HUES6 (cell line): ENCODE measurements around the gene ACP2.
"Not testable (repeated sequence)": the region's sequence is repeated elsewhere in the genome, so short reads cannot be mapped to it uniquely, and the experiment has no call there.

Experiments used
- H3K27ac ChIP-seq: 2 replicates; pipeline ENCODE4 v1.7.0; 2013; ENCODE audit warnings: low read depth, mild to moderate bottlenecking, low read length, inconsistent platforms
- H3K27me3 ChIP-seq: 2 replicates; pipeline ENCODE4 v1.6.1; 2013; ENCODE audit warnings: low read length; ENCODE audit not compliant: control insufficient read depth, insufficient read depth
- H3K36me3 ChIP-seq: 2 replicates; pipeline ENCODE4 v1.6.1; 2013; ENCODE audit warnings: low read length; ENCODE audit not compliant: control insufficient read depth, insufficient read depth
- H3K4me1 ChIP-seq: 2 replicates; pipeline ENCODE4 v1.6.1; 2013; ENCODE audit warnings: low read length; ENCODE audit not compliant: control insufficient read depth, insufficient read depth
- H3K4me3 ChIP-seq: 2 replicates; pipeline ENCODE4 v1.5.1; 2013; ENCODE audit warnings: low read depth, low read length
- H3K9ac ChIP-seq: one replicate; pipeline ENCODE4 v1.6.1; 2013; ENCODE audit warnings: mild to moderate bottlenecking, low read length
- H3K9me3 ChIP-seq: 2 replicates; pipeline ENCODE4 v1.6.1; 2013; ENCODE audit warnings: low read depth, low read length; ENCODE audit not compliant: control insufficient read depth, insufficient read depth

The ACP2 gene

DNA sequence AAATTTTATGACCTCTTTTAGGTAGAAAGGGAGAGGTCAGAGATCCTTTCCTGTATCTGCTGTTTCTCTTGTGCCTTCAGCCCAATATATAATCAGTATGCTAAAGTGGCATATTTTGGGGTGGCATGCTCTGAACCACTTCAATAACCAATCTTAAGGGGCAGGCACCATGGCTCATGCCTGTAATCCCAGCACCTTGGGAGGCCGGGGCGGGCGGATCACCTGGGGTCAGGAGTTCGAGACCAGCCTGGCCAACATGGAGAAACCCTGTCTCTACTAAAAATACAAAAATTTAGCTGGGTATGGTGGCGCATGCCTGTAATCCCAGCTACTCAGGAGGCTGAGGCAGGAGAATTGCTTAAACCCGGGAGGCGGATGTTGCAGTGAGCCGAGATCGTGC lies 50.5 kb downstream of the ACP2 start:
- not testable (repeated sequence) for H3K4me3 ChIP-seq, H3K9ac ChIP-seq, H3K9me3 ChIP-seq, H3K4me1 ChIP-seq, H3K27ac ChIP-seq, H3K36me3 ChIP-seq, H3K27me3 ChIP-seq

GRCh38 chr11:47192111-47192510 lies 56.5 kb downstream of the ACP2 start:
- Histone ChIP-seq H3K36me3 (no peaks in the 10 kb centered on the region), H3K9me3 (no peaks in the 10 kb centered on the region), H3K27ac (no peak overlapping the region), H3K9ac (no peak overlapping the region), H3K4me1 (peaks cover 14% of the 10 kb centered on the region), H3K27me3 (peaks cover 10% of the 10 kb centered on the region), H3K4me3 (no peak overlapping the region)

- peaks cover 14% of the 10 kb centered on the region for H3K4me1 ChIP-seq
- H3K4me3 ChIP-seq, H3K9ac ChIP-seq, H3K36me3 ChIP-seq, H3K9me3 ChIP-seq, H3K27ac ChIP-seq, H3K27me3 ChIP-seq: not testable (repeated sequence)
These were observed 57.5 kb downstream of the ACP2 start for GRCh38 chr11:47191137-47191536.
